GM18868 (cell line): ENCODE results near the gene FLCN.
"Not testable (repeated sequence)": the region's sequence is repeated elsewhere in the genome, so short reads cannot be mapped to it uniquely, and the experiment has no call there.

Experiments
- ATAC-seq: cut with Tn5 transposase; IDR thresholded peaks from one replicate; pipeline ENCODE4 v1.9.1; 2021; ENCODE audit warnings: mild to moderate bottlenecking, moderate library complexity; ENCODE audit not compliant: unreplicated experiment

Gene FLCN

GRCh38 chr17:17188586-17188985 lies 48.4 kb downstream of the FLCN start:
- no peak for ATAC-seq

DNA sequence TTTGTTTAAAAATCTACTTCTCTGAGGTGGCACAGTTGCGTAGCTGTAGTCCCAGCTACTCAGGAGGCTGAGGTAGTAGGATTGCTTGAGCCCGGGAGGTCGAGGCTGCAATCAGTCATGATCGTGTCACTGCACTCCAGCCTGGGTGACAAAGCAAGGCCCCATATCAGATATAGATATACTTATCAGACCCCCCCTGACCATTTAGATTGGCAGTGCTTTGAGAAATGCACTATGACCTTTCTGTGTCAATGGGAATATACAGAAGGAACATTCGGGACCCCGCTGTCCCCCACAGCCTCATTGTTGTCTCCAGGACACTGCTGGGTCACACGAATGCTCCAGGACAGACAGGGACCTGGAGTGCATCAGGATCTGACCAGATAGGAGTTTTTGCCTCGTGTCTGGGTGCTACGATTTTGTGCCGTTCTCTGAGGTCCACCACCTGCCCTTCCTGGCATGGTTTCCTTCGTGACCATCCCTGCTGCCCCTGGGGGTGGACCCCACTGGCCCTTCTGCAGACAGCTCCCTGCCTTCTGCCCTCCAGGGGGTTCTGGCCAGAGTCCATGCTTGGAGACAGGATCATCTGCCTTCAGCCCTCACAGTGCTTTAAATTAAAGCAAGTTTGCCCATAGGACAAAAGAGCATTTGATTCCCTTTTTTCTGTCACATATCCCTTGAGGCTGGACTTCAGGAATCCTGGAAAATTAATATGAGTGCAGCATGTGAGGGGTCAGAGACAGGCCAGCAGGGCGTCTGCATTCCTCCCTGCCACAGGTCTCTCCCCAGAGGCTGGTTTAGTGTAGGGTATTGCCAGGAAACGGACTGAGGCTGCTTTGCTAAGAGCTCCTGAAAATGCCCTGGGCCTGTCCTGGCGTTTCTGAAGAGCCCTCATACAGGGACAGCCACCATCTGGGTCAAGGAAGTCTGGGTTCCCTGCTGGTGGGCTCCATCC lies 50.1 kb downstream of the FLCN start:
- ATAC-seq = no peak

DNA sequence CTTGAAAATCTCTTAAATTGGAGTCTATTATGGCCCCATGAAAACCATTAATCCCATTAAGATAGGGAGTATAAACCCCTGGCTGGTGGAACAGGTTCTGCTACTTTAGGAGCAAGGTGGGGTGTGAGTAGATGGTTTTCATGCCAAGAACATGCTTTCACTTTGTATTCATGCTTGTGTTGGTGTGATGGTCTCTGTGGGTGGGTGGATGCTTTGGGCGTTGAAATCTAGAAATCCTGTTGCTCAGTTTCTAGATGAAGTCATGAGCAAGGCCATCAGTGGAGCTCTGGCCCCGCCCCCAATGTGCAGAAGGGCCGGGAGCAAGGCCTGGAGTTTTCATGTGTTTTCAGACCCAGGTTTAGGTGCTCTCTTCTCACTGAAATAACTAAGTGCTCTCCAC lies 50.9 kb downstream of the FLCN start:
- ATAC-seq = peak; percentile 54

- ATAC-seq = not testable (repeated sequence)
Measured at GRCh38 chr17:17184985-17185757, 51.8 kb downstream of the FLCN start.

- ATAC-seq = no peak
Measured at GRCh38 chr17:17183744-17184143, 53.2 kb downstream of the FLCN start.

- ATAC-seq = no peak
Measured at GRCh38 chr17:17182598-17183136, 54.3 kb downstream of the FLCN start.

DNA sequence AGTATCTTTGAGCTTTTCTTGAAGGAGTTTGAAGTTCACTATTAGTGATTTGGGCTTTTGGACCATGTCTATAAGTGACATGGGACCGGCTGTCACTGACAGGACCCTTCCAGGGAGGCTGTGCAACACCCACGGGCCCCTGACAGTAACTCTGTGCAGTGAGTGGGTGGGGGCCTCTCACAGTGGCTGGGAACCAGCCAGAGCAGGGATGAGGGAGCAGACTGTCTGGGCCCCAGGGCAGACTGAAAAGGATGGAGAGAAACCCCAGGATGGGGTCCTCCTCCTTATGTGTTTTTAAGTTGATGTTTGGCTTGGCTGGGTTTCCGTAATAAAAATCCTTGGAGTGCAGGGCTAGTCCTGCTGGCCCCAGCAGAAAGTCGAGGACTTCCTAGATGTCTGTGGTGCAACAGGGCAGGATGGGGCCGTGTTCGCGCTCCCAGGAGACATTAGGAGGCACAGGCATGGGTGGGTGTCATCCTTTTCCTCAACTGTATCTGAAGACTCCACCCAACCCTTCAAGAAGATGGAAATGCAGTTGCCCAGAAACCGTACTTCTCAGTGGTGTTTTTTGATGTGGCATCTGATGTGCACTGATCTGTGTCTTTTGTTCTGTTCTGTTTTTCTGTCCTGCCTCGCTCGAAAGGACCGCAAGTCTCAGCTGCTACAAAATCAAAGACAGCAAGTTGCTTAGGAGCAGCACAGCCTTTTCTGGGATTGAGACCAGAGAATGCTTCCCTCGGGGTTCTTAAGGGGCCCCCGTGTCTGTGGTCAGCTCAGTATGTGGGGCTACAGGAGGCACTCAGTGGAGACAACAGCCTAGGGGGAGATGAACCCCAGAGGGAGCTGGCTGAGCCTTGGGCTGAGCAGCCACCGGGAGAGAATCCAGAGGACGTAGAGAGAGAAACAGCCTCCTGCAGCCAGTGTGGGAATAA lies 55.0 kb downstream of the FLCN start:
- ATAC-seq = peak; percentile 51

- ATAC-seq = no peak
Measured at GRCh38 chr17:17180741-17181525, 56.0 kb downstream of the FLCN start.

DNA sequence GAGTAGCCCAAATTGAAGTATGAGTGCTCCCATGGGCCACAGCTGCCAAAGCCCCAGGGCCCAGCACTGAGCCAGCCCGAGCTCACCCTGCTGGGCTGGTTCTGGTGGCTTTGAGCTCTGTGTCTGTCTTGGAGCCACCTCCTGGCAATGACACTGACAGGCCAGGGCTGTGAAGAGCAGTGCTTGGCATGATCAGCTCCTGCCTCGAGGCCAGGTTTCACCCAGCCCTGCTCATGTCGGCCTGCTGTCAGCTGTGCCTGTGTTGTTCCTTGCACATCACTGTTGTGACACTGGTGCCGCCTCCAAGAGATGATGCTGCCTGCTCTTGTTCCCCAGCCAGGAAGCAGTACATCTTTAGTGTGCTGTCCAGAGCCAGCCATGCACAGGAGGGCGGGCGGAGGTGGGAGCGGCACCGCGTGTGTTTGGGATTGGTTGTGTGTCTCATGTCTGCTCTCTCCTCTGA lies 56.8 kb downstream of the FLCN start:
- ATAC-seq = no peak

- ATAC-seq = peak; percentile 82
Measured at GRCh38 chr17:17179371-17179827, 57.6 kb downstream of the FLCN start.

- no peak for ATAC-seq
Measured at GRCh38 chr17:17177176-17177575, 59.8 kb downstream of the FLCN start.

DNA sequence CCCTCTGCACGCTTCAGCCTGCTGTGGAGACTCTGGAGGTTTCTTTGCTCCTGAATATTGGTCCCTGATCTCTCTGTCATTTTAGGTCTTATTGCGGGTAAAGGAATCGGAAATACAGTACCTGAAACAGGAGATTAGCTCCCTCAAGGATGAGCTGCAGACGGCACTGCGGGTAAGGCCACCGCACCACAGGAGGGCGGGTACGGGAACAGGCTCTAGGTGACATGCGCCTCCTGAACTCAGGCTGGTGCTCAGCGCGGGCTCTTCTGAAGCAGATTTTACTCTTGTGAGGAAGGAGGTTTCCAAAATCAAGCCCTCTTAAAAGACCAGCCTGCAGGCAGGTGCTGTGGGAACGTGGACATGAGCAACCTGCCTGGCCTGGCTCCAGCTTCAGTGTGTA lies 60.6 kb downstream of the FLCN start:
- no peak for ATAC-seq

DNA sequence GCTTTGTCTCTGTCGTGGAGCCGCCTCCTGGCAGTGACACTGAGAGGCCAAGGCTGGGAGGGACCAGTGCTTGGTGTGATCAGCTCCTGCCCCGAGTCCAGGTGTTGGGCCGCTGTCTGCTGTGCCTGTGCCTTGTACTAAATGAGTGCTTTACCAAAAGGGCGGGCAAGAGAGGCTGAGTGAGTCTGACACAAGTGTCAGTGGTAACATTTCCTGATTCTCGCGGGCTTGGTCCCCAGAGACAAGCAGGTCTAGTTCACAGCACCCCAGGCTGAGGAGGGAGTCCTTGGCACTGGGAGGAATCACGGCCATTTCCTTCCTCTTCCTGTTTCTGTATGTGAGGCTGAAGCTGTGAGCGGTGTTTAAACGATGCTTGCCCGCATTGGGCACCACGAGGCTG lies 61.1 kb downstream of the FLCN start:
- no peak for ATAC-seq

DNA sequence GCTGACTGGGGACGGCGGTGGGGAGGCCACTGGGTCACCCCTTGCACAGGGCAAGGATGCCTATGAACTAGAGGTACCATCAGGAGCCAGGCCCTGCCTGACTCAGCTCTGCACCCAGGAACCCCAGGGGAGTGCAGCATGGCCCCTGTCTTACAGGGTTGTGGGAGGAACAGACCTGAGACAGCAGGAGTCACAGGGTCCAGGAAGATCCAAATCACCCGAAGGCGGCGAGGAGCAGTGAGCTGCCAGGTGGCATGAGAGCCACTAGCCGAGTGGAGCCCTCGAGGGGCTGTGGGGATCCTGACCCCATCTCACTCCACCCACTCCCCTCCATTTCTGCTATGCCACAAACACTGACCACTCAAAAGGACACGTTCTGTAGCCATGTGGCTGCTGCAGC lies 61.6 kb downstream of the FLCN start:
- no peak for ATAC-seq

DNA sequence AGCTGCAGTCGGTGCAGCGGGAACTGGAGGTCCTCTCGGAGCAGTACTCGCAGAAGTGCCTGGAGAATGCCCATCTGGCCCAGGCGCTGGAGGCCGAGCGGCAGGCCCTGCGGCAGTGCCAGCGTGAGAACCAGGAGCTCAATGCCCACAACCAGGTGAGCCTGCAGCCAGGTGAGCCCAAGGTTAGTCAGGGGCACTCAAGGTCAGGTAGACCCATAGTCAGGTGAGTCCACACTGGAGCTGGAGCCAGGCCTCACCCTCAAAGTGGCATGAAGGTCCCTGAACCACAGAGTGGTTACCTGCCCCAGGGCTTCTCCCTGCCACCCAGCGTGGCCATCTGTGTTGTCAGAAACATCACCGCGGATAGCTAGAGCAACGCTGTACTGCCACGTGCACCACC lies 63.0 kb downstream of the FLCN start:
- no peak for ATAC-seq

- ATAC-seq = no peak
Measured at GRCh38 chr17:17172990-17173389, 64.0 kb downstream of the FLCN start.

- ATAC-seq = no peak
Measured at GRCh38 chr17:17172001-17172939, 64.7 kb downstream of the FLCN start.

- no peak for ATAC-seq
Measured at GRCh38 chr17:17171186-17171585, 65.8 kb downstream of the FLCN start.
